GM19043 (cell line): ENCODE measurements around the gene TRMT5.

Experiments
- ATAC-seq: cut with Tn5 transposase; IDR thresholded peaks from one replicate; pipeline ENCODE4 v1.9.1; 2021; ENCODE audit warnings: low read depth; ENCODE audit not compliant: unreplicated experiment

TRMT5 gene, protein sequence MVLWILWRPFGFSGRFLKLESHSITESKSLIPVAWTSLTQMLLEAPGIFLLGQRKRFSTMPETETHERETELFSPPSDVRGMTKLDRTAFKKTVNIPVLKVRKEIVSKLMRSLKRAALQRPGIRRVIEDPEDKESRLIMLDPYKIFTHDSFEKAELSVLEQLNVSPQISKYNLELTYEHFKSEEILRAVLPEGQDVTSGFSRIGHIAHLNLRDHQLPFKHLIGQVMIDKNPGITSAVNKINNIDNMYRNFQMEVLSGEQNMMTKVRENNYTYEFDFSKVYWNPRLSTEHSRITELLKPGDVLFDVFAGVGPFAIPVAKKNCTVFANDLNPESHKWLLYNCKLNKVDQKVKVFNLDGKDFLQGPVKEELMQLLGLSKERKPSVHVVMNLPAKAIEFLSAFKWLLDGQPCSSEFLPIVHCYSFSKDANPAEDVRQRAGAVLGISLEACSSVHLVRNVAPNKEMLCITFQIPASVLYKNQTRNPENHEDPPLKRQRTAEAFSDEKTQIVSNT

DNA sequence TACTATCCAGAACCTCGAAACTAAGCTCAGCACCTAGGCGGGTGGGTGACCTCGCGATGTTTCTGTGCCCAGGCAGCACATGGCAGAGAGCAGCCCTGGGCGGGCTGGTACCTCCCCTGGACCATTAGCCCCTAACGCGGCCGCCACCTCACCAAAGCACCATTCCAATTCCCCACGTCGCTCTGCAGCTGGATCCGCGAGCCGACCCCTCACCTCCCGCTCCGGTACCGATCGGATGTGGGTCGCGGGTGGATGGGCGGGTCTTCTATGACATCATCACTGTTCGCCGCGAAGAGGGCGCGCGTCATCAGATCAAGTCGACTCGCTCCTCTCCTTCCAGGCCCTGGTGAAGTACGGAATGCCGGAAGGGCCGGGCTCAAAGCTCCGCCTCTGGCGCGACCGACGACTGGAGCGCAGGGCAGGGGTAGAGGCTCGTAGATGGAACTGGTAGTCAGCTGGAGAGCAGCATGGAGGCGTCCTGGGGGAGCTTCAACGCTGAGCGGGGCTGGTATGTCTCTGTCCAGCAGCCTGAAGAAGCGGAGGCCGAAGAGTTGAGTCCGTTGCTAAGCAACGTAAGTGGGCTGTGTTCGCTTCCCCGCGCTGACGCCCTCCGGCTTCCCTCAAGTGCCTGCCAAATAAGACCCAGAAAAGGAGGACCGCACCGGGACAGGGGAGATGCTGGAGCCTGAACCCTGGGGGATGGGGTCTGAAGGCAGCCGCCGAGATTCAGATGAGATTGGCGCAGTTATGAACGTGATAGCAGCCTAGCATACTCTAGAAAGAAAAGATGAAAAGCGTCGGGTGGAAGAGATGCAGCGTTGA, at the start of gene TRMT5, which contains the start of gene SLC38A6:
TSS of gene TRMT5 (minus strand) at position 269 of the 822 bp plus-strand sequence. CDS start at position 163, 106 bp downstream.
TSS of gene SLC38A6 (plus strand) at position 435 of the 822 bp plus-strand sequence. CDS start at position 468, 33 bp downstream.
- peak; percentile 75 for ATAC-seq

DNA sequence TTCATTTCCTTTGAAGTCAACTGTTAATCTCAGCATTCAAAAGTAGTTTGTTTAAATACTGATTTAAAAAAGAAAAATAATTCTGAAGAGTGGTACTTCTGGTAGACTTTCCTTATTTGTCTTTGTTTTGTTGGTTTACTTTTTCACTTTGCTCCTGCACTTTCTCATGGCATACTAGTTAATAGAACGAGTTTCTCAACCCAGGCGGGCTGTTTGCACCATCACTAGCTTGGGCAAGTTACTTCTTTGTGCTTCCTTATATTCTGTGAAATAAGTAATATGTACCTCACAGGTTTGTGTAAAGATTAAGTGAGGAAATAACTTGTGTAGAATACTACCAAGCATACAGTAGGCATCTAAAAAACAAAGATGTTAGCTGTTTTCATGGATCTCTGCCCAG, 45.6 kb upstream of the TRMT5 start:
- no peak for ATAC-seq

- no peak for ATAC-seq
Measured at GRCh38 chr14:61025251-61026223, 44.7 kb upstream of the TRMT5 start.

DNA sequence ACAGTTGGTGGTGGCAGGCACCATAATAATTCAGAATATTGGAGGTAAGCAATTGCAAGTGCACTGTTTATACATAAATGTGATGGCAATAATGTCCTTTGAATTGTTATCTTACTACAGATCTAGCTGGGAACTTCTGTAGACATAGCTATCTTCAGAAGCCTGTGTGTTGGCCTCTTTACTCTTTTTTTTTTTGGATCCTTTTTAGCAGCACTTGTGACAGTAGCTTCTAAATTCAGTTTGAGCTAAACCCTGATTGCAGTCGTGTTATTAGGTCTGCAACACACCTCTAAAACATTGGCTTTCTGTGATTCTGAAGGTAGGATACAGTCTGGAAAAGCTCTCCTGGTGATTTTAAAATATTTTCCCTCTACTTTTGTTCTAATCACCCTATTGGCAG, 38.7 kb upstream of the TRMT5 start:
- ATAC-seq, result no peak

DNA sequence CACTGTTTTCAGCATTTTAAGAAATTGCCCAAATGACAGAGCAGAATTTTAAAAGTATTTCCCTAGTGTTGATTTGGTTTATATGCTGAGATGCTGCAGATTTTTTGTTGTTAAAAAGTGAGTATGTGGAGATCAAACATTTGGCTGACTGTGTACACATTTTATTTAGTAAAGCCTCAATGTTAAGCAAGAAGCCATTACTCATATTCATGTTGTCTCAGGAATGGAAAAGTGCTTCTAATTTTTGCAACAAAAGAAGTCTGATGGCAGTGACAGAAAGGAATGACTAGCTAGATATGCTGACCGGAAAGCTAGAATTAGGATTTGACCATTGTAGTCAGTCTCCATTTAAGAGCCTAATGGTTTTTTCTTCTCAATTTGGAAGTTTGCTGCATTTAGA, 22.7 kb upstream of the TRMT5 start:
- no peak for ATAC-seq

DNA sequence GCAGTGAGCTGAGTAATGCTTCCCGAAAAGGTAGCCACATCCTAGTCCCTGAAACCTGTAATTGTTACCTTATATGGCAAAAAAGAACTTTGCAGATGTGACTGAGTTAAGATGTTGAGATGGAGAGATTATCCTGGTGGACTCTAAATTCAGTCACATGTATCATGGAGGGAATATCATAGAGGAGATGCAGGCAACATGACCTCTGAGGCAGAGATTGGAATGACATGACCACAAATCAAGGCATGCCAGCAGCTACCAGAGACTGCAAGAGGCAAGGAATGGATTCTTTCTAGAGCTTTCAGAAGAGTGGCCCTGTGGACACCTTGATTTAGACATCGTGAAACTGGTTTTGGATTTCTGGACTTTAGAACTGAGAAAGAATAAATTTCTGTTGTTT, 18.7 kb upstream of the TRMT5 start:
- ATAC-seq, result no peak

- no peak for ATAC-seq
Measured at GRCh38 chr14:60998617-60999016, 17.7 kb upstream of the TRMT5 start.

DNA sequence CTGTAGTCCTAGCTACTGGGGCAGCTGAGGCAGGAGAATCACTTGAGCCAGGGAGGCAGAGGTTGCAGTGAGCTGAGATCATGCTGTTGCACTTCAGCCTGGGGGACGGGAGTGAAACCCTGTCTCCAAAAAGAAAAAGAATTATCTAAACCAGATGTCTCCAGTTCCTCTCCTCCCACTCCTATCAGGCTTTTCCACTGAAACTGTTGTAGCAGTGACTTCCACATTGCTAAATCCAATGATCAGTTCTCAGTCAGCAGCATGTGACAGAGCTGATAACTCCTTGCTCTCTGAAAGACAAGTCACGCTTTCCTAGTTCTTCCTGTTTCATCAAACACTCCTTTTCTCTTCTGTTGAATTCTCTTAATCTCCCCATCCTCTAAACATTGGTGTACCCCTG, 8.7 kb upstream of the TRMT5 start:
- no peak for ATAC-seq

DNA sequence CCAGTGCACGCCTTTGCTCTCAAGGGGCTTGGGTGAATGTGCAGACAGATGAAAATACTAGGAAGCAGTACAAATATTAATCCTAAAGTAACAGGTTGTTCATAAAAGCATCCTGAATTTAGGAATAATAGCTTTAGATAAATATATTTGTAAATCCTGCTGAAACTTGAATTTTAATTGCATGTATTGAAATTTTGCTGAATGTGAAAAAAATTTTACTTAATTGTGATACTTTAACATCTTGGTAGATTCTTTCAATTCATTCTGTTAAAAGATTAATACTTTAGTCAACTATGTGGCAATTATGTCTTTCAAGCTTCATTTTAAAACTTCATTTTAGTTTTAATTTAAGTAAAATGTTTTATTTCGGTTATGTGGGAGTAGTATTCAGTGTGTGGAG, 5.6 kb upstream of the TRMT5 start:
- no peak for ATAC-seq

DNA sequence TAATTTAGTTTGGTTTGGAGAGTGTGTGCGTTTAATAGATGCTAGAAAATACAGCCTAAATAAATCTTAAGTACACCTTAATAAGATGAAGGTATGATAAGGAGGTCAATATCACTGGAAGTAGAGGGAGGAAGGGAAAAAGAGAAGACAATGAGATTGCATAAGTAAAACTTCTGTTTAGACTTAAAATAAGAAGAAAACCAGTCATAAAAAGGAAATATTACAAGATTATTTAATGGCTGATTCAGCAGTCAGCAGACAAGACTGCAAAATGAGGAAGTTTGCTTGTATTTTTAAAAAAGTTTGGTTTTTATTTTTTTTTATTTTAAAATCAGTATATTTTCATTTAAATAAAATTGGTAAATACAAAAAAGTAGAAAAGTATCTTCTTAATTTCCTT, 3.3 kb upstream of the TRMT5 start:
- ATAC-seq, result no peak

GRCh38 chr14:60981633-60982455, 965 bp upstream of the TRMT5 start:
- no peak for ATAC-seq

DNA sequence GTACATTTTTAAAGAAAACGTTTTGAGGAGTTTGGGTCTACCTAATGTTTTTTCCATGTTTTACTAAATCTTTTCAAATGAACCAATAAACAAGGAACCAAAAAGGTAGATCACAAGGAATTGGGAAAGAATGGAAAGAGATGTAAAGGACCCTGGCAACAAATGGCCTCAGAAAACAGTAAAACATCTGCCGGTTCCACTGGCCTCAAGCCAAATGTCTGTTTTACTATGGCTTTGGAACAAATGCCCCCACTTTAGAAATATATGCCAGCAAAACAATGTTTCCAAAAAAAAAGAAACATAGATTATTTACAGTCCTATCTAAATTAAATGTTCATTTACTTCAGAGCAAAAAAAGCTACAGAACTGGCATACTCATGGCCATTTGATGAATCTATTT, 3.0 kb downstream of the TRMT5 start:
- no peak for ATAC-seq

DNA sequence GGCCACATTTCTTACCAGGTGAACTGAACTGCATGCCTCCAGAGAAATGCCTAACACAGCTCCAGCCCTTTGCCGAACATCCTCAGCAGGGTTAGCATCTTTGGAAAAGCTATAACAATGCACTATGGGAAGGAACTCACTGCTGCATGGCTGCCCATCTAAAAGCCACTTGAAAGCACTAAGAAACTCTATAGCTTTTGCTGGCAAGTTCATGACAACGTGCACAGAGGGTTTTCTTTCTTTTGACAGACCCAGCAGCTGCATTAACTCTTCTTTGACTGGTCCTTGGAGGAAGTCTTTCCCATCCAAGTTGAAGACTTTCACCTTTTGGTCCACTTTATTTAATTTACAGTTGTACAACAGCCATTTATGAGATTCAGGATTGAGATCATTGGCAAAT, 5.3 kb downstream of the TRMT5 start:
- no peak for ATAC-seq

GRCh38 chr14:60974090-60974651, 6.7 kb downstream of the TRMT5 start:
- no peak for ATAC-seq

DNA sequence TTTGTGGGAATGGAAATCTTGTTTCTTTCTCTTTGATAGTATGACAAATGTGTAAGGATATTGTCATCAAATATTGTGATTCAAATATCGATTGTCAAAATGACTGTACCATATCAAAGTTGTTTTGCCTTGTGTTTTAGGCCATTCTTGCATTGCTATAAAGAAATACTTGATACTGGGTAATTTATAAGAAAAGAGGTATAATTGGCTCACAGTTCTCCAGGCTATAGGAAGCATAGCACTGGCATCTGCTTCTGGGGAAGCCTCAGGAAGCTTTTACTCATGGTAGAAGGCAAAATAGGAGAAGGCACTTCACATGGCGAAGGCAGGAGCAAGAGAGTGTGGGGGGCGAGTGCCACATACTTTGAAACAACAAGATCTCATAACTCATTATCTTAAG, 7.8 kb downstream of the TRMT5 start:
- no peak for ATAC-seq

DNA sequence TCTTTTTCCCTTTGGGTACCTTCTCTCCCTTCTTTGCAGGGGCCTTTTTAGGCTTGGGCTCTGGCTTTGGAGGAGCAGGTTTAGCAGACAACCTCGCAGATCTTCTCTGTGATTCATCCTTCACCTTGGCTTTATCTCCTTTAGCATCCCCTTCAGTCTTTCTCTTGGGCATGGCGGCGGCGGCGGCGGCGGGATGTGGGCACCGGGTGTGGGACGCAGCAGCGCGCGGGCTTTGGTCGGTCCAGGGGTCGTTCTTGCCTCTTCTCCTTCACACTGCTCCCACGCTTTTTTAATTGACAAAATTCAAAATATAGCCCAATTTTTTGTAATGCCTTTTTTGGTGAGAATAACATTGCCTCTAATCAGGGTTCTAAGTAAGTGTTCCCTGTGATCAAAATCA, 8.6 kb downstream of the TRMT5 start:
- ATAC-seq, result no peak

- ATAC-seq, result no peak
Measured at GRCh38 chr14:60971271-60971670, 9.6 kb downstream of the TRMT5 start.

DNA sequence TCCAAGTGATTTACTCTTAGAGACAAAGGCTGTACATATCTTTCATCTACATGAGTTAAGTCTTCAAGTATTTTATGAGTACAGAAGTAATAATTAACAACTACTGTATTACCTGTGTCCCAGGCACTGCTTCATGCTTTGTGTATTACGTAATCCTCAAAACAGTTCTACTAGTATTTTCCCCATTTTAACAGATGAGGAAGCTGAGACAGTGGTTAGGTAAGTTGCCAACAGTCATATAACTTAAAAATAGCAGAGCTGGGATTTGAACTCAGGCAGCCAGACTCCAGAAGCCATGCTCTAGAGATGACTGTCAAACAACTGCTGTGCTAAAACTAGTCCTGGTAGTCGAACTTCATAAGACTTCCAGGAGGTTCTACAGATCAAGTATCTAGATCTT, 10.7 kb downstream of the TRMT5 start:
- no peak for ATAC-seq

- ATAC-seq, result no peak
Measured at GRCh38 chr14:60968671-60969070, 12.2 kb downstream of the TRMT5 start.
